ENCODE data around the gene LMAN2. TPM values are rescaled to one million over a fixed set of nuclear protein-coding genes. Genes with fewer than 3 reads are reported as not detected.

Gene LMAN2
- total RNA-seq, 1 experiment from 2014 or later, result 128 TPM

GRCh38 chr5:177301503-177302165, 49.8 kb downstream of the LMAN2 start:
- H3K79me2 ChIP-seq (ENCODE audit: insufficient read depth, low read length), result peaks cover 28% of the 10 kb centered on the region
- H3K9ac ChIP-seq (ENCODE audit: low read length), result peak overlapping the region; percentile 30
- H2AFZ ChIP-seq (ENCODE audit: low read depth, low read length, poor library complexity, severe bottlenecking), result no peak overlapping the region
- H4K20me1 ChIP-seq (ENCODE audit: insufficient read depth), result peaks cover 8% of the 10 kb centered on the region; the same call in 1 of the 2 replicates
- H3K4me3 ChIP-seq (replicated peaks in 1 of 2; ENCODE audit: low read depth in 1 of 2, low read length in 2 of 2), result no peak overlapping the region
- peak overlapping the region; percentile 13 for H3K27ac ChIP-seq (ENCODE audit: low read depth, low read length)
- intact Hi-C loops (cut with micrococcal nuclease), result loop anchor here (2.0 to 10.0 kb wide), 3 partner anchors 187 to 647 kb away; no protein-coding TSS in a partner anchor
- peaks cover 19 to 63% of the 10 kb centered on the region in 2 experiments for H3K4me1 ChIP-seq (ENCODE audit: control insufficient read depth in 1 of 2, insufficient read depth in 2 of 2, low read length in 2 of 2)
- ChIA-PET RAD21 (ENCODE audit: low non-redundant PET in 1 of 2, low total read pairs in 2 of 2, uncharacterized antibody in 2 of 2, unreplicated experiment in 2 of 2) (no interaction called here), CTCF (interaction anchor here (0.9 to 2.2 kb wide), 4 partner anchors 8 to 177 kb away, joined by 3 to 17 read pairs (median 3); no protein-coding TSS in a partner anchor), POLR2A (interaction anchor here (0.9 to 1.0 kb wide), 3 partner anchors 125 to 177 kb away, joined by 3 read pairs; partner anchors contain the start of gene GRK6)
- ATAC-seq (peak; percentile 21), DNase-seq (ENCODE audit: low read depth, low spot score) (no peak)
- TF ChIP-seq POLR2AphosphoS5 (IDR thresholded peaks at IDR 0.05; ENCODE audit: low read depth, low read length) (peak; percentile 51), ATF3 (IDR thresholded peaks at IDR 0.05) (no peak)
- H3K9me3 ChIP-seq (ENCODE audit: control insufficient read depth in 1 of 2, insufficient read depth in 1 of 2, low read depth in 1 of 2, low read length in 2 of 2), result no peaks in the 10 kb centered on the region
- H3K36me3 ChIP-seq (ENCODE audit: control insufficient read depth in 1 of 2, insufficient read depth in 2 of 2, low read length in 2 of 2), result peaks cover 8 to 9% of the 10 kb centered on the region in 2 experiments; a peak in 2 of 4 replicates
- no TSS peak for BruUV-seq (replicated peaks)
- H3K9me2 ChIP-seq (ENCODE audit: insufficient read depth), result no peaks in the 10 kb centered on the region
- H3K4me2 ChIP-seq (ENCODE audit: low read length), result peak overlapping the region; percentile 92
- no peaks in the 10 kb centered on the region for H3K27me3 ChIP-seq (ENCODE audit: insufficient read depth, low read length)

GRCh38 chr5:177300951-177301350, 50.5 kb downstream of the LMAN2 start:
- TF ChIP-seq ZBTB33 (IDR thresholded peaks at IDR 0.05; ENCODE audit: extremely low read depth, insufficient replicate concordance, low read length) (no peak), EZH2 (IDR thresholded peaks at IDR 0.05) (no peak), REST (IDR thresholded peaks at IDR 0.05; ENCODE audit: low read depth) (no peak)
- RAD21 ChIA-PET (ENCODE audit: low non-redundant PET in 1 of 2, low total read pairs in 2 of 2, uncharacterized antibody in 2 of 2, unreplicated experiment in 2 of 2), result no interaction called here
- H3K79me2 ChIP-seq (ENCODE audit: insufficient read depth, low read length), result peaks cover 25% of the 10 kb centered on the region
- H3K27ac ChIP-seq (ENCODE audit: low read depth, low read length), result no peak overlapping the region; the same call in 1 of the 2 replicates
- no peaks in the 10 kb centered on the region for H3K27me3 ChIP-seq (ENCODE audit: insufficient read depth, low read length)
- DNase-seq (ENCODE audit: low read depth, low spot score) (no peak), ATAC-seq (no peak)
- intact Hi-C loops (cut with micrococcal nuclease), result loop anchor here (2.0 to 10.0 kb wide), 3 partner anchors 186 to 646 kb away; no protein-coding TSS in a partner anchor
- POLR2A ChIA-PET, result interaction anchor here (1.0 kb wide), 1 partner anchor 125 kb away, joined by 3 read pairs; the partner anchor contains the start of gene GRK6
- CTCF ChIA-PET, result interaction anchor here (0.9 to 2.2 kb wide), 4 partner anchors 9 to 177 kb away, joined by 3 to 17 read pairs (median 3); no protein-coding TSS in a partner anchor
- peaks cover 6 to 8% of the 10 kb centered on the region in 2 experiments; a peak in 2 of 4 replicates for H3K36me3 ChIP-seq (ENCODE audit: control insufficient read depth in 1 of 2, insufficient read depth in 2 of 2, low read length in 2 of 2)
- H4K20me1 ChIP-seq (ENCODE audit: insufficient read depth), result peaks cover 7% of the 10 kb centered on the region; the same call in 1 of the 2 replicates
- H3K4me2 ChIP-seq (ENCODE audit: low read length), result peak overlapping the region; percentile 92
- peak overlapping the region; percentile 30; the same call in 1 of the 2 replicates for H3K9ac ChIP-seq (ENCODE audit: low read length)
- no peak overlapping the region for H3K4me3 ChIP-seq (replicated peaks in 1 of 2; ENCODE audit: low read depth in 1 of 2, low read length in 2 of 2)
- BruUV-seq (replicated peaks), result no TSS peak
- H3K9me2 ChIP-seq (ENCODE audit: insufficient read depth), result no peaks in the 10 kb centered on the region
- peaks cover 19 to 62% of the 10 kb centered on the region in 2 experiments for H3K4me1 ChIP-seq (ENCODE audit: control insufficient read depth in 1 of 2, insufficient read depth in 2 of 2, low read length in 2 of 2)
- H2AFZ ChIP-seq (ENCODE audit: low read depth, low read length, poor library complexity, severe bottlenecking), result no peak overlapping the region
- no peaks in the 10 kb centered on the region for H3K9me3 ChIP-seq (ENCODE audit: control insufficient read depth in 1 of 2, insufficient read depth in 1 of 2, low read depth in 1 of 2, low read length in 2 of 2)
